NT2/D1 (cell line): Measurements from ENCODE around the gene LRPPRC.

ENCODE experiments used
- DNase-seq: peaks from one replicate; pipeline ENCODE4 v3.0.0-alpha.2; 2011; ENCODE audit warnings: low read depth, low spot score
- H3K27me3 ChIP-seq: 2 replicates; pipeline ENCODE4 v1.6.0; 2011; ENCODE audit warnings: mild to moderate bottlenecking; ENCODE audit not compliant: insufficient read length, insufficient read depth
- H3K36me3 ChIP-seq: 2 replicates; pipeline ENCODE4 v1.6.1; 2011; ENCODE audit warnings: mild to moderate bottlenecking, low read length, mixed read lengths; ENCODE audit not compliant: insufficient read depth, insufficient read length
- H3K4me1 ChIP-seq: 2 replicates; pipeline ENCODE4 v1.5.1; 2011; ENCODE audit not compliant: insufficient read depth, insufficient read length
- H3K4me3 ChIP-seq: 2 replicates; pipeline ENCODE4 v1.5.1; 2011; ENCODE audit warnings: low read depth; ENCODE audit not compliant: insufficient read length
- H3K9ac ChIP-seq: 2 replicates; pipeline ENCODE4 v1.6.0; 2011; ENCODE audit warnings: low read depth; ENCODE audit not compliant: insufficient read length
- H3K9me3 ChIP-seq: 2 replicates; pipeline ENCODE4 v1.5.1; 2011; ENCODE audit warnings: mild to moderate bottlenecking, low read length; ENCODE audit not compliant: insufficient read depth
- SUZ12 ChIP-seq: IDR thresholded peaks from 2 replicates; pipeline ENCODE4 v1.6.1; 2011; ENCODE audit not compliant: insufficient read length, insufficient read depth; ENCODE audit errors: extremely low read depth
- YY1 ChIP-seq: IDR thresholded peaks from 2 replicates; pipeline ENCODE4 v1.6.1; 2011; ENCODE audit not compliant: insufficient read length, insufficient read depth
- ZNF274 ChIP-seq: IDR thresholded peaks from 2 replicates; pipeline ENCODE4 v1.6.1; 2011; ENCODE audit warnings: mild to moderate bottlenecking, low read depth, low read length

The LRPPRC gene

GRCh38 chr2:43977677-43978375 is 18.0 kb downstream of the LRPPRC start:
- no peak for DNase-seq
- Histone ChIP-seq H3K36me3 (peaks cover 93% of the 10 kb centered on the region), H3K27me3 (no peaks in the 10 kb centered on the region), H3K9ac (no peak overlapping the region), H3K4me1 (no peaks in the 10 kb centered on the region), H3K4me3 (no peak overlapping the region), H3K9me3 (no peaks in the 10 kb centered on the region)
- TF ChIP-seq YY1 (no peak), SUZ12 (no peak), ZNF274 (no peak)

DNA sequence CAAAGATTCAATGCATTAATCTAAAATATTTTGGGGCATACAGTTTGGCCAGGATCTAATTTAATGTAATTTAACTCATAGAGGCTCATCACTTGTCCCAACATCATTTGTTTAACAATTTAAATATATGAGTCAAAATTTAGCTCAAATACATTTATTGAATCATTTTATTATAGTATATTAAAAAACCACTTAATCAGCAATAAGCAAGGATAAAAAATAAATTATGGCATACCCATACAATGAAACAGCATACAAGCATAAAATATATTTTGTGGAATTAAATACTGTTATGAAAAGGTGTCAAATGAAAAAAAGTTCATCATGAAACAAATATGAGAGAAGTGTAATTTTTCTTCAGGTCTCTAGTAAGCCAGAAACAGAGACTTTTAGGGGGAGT is 34.9 kb downstream of the LRPPRC start:
- no peak for DNase-seq
- H3K9ac ChIP-seq, result no peak overlapping the region
- H3K4me3 ChIP-seq, result no peak overlapping the region
- H3K9me3 ChIP-seq, result no peaks in the 10 kb centered on the region
- TF ChIP-seq ZNF274 (no peak), SUZ12 (no peak), YY1 (no peak)
- no peaks in the 10 kb centered on the region for H3K4me1 ChIP-seq
- peaks cover 72% of the 10 kb centered on the region for H3K36me3 ChIP-seq
- H3K27me3 ChIP-seq, result no peaks in the 10 kb centered on the region

DNA sequence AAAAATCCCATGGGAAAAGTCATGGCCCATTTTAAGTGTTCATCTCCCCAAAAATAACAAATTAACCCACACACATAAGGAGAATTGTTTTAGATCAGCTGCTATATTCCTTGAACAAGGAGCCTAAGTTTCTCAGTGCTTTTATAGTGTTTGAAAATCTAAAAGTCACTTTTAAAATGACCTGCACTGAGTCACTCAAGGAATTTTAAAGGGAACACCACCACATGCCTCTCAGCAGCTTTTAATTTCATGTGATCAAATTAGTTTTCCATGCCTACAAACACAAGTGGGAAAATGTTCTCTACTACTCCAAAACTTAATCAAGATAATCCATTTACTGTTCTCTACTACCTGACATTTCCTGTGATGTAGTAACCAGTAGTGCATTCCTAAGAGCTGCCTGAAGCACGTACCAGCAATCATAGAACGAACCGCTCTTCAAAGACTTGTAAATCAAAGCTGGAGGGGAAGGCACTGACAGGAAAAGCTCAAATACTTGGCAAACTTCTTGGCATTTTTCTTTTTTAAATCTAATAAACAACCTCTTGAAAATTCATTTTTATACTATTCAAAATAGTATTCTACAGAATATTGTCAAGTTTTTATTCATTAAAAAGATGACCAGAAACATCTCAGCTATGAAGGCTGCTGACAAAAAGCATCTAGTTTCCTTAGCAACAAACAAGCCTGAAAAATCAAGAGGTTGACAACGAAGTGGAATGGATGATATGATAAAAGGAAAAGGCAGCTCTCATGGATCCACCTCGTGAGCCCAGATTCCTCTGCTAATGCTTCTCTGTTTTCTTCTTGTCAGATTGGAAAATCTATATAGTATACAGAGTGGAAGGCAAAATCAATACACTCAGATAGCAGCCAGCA is 37.2 kb downstream of the LRPPRC start:
- peaks cover 80% of the 10 kb centered on the region for H3K36me3 ChIP-seq

GRCh38 chr2:43950383-43951008 is 45.3 kb downstream of the LRPPRC start:
- no peaks in the 10 kb centered on the region for H3K9me3 ChIP-seq
- peaks cover 69% of the 10 kb centered on the region for H3K36me3 ChIP-seq
- no peak overlapping the region for H3K4me3 ChIP-seq
- H3K4me1 ChIP-seq, result no peaks in the 10 kb centered on the region
- no peak for TF ChIP-seq ZNF274
- no peak for TF ChIP-seq YY1
- TF ChIP-seq SUZ12, result no peak
- H3K27me3 ChIP-seq, result no peaks in the 10 kb centered on the region
- DNase-seq, result no peak
- H3K9ac ChIP-seq, result no peak overlapping the region

More for the DNA sequence above, 37.2 kb downstream of the LRPPRC start:
- Histone ChIP-seq H3K4me3 (no peak overlapping the region), H3K9me3 (no peaks in the 10 kb centered on the region), H3K27me3 (no peaks in the 10 kb centered on the region), H3K4me1 (no peaks in the 10 kb centered on the region), H3K9ac (no peak overlapping the region)
- no peak for TF ChIP-seq YY1
- no peak for TF ChIP-seq SUZ12
- TF ChIP-seq ZNF274, result no peak
- DNase-seq, result no peak

GRCh38 chr2:43948370-43948769 is 47.4 kb downstream of the LRPPRC start:
- Histone ChIP-seq H3K36me3 (peaks cover 71% of the 10 kb centered on the region), H3K9ac (no peak overlapping the region), H3K4me1 (no peaks in the 10 kb centered on the region), H3K27me3 (no peaks in the 10 kb centered on the region), H3K9me3 (no peaks in the 10 kb centered on the region), H3K4me3 (no peak overlapping the region)
- no peak for DNase-seq
- no peak for TF ChIP-seq ZNF274
- TF ChIP-seq SUZ12, result no peak
- no peak for TF ChIP-seq YY1

DNA sequence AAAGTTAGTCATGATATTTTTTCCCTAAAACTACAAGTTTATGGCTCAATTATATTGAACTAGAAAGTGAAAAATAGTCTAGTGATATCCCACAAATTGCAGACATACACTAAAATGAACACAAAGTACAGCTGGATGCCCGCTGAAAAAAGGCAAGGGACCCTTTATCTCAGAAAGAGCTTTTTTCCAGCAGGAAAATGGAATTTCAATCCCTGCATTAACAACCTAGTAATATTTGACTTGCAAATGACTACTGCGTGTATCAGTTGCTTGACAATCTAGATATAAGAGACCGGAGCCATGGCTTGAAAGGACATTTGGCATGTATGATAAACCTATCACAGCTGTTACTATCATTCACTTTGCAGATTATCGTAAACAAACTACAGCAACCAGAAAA is 49.1 kb downstream of the LRPPRC start:
- no peaks in the 10 kb centered on the region for H3K4me1 ChIP-seq
- H3K36me3 ChIP-seq, result peaks cover 78% of the 10 kb centered on the region
- DNase-seq, result no peak
- no peak overlapping the region for H3K4me3 ChIP-seq
- H3K9me3 ChIP-seq, result no peaks in the 10 kb centered on the region
- no peaks in the 10 kb centered on the region for H3K27me3 ChIP-seq
- TF ChIP-seq SUZ12 (no peak), YY1 (no peak), ZNF274 (no peak)
- H3K9ac ChIP-seq, result no peak overlapping the region

- Histone ChIP-seq H3K27me3 (no peaks in the 10 kb centered on the region), H3K4me1 (no peaks in the 10 kb centered on the region), H3K4me3 (no peak overlapping the region), H3K9me3 (no peaks in the 10 kb centered on the region), H3K9ac (no peak overlapping the region), H3K36me3 (peaks cover 78% of the 10 kb centered on the region)
- TF ChIP-seq SUZ12 (no peak), YY1 (no peak), ZNF274 (no peak)
- no peak for DNase-seq
These were observed 50.4 kb downstream of the LRPPRC start for GRCh38 chr2:43945439-43945838.
